ENCODE measurements around the gene SCIN.
"Not testable (repeated sequence)": the region's sequence is repeated elsewhere in the genome, so short reads cannot be mapped to it uniquely, and the experiment has no call there.

SCIN gene

GRCh38 chr7:12690041-12690878 lies 119.7 kb downstream of the SCIN start:
- no peak for DNase-seq

- not testable (repeated sequence) for DNase-seq
Observed at GRCh38 chr7:12691388-12691787, 120.9 kb downstream of the SCIN start.

GRCh38 chr7:12692035-12692434 lies 121.5 kb downstream of the SCIN start:
- no peak for DNase-seq

DNA sequence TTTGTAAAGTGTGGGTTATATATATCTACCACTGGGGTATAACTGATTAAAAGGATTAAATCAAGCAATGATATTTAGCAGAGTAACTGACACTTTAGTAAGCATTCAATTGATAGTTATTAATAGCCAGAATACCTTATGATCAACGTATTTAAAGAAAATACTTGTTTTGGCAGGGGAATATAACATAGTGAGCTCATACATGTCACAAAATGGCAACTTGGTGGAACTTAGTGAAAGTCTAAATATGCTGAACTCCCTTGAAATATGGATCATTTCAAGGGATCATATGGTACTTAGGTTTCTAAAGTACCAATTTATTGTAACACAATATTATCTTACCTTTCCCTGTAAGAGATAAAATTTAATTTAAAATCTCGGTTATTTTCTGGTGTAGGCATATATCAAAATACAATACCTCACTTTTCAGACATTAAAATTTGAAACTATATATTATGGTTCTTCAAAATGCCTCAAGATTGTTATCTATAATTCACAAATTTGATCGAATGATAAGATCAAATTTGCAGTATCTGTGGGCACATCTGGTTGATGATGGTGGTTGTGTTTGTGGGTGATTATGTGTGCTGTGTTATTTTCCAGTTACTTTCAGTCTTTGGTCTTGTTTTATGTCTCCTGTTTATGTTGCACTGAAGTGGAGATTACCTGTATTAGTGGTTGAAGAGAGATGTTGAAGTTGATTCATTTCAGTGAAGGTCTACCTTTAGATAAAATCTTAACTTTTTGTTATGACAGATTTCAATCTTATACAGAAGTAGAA lies 122.1 kb downstream of the SCIN start:
- DNase-seq = no peak

DNA sequence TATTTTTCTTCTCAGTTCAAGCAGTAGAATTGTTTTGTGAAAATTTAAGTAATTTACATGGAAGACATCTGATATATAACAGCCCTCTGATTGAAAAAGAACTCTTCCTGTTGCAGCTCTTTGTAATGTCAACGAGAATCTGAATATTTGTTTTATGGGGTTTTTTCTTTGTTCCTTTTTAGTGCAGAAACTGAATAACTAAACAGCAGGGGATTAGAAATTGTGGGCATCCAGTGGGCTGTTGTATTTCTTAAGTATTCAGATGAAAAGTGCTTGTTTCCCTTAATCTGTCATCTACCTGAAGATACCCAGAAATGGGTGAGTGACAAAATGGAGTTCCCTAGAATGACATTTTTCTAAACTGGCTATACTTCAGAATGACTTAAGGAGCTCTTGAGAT lies 124.3 kb downstream of the SCIN start:
- no peak for DNase-seq

GRCh38 chr7:12695965-12696364 lies 125.4 kb downstream of the SCIN start:
- no peak for DNase-seq

DNA sequence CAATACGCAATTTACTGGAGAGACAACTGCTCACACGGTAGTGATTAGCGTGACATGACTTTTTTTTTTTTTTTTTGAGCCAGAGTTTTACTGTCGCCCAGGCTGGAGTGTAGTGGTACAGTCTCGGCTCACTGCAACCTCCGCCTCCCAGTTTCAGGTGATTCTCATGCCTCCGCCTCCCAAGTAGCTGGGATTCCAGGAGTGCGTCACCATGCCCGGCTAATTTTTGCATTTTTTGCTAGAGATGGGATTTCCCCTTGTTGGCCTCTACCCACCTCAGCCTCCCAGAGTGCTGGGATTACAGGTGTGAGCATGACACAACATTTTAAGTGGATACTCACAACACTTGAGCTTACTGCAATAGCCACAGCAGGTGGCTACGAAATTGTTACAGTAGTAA lies 128.8 kb downstream of the SCIN start:
- no peak for DNase-seq

DNA sequence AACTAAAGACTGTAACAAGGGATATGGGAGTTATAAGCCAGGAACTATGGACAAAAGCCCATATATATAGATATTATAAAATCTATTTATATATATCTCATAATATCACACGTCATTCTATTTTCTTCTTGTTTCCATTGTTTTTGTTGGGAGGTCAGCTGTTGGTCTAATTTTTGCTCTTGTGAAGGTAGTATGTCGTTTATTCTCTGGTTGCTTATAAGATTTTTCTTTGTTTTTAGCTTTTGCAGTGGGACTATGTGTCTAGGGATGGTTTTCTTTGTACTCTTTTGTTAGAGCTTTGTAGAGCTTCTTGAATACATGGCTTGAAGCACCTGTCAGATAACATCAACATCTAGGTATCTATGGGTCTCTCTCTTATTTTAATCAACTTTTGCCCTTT lies 130.9 kb downstream of the SCIN start:
- no peak for DNase-seq

DNA sequence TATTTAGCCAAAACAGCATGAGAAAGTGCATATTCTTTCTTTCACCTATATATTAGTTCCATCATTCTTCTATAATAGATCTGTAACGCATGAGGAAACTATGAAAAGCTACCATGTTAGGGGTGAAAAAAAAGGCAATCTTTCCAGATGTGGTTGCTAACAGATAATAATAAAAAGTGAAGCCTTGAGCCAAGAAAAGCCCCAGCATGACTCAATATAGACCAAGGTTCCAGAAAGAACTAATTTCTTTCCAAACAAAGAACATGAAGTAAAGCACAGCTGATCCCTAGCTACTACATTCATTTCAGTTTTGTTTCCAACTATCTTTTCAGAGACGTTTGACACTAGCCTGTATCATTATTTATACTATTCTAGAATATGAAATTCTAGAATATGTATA lies 133.4 kb downstream of the SCIN start:
- DNase-seq = no peak

DNA sequence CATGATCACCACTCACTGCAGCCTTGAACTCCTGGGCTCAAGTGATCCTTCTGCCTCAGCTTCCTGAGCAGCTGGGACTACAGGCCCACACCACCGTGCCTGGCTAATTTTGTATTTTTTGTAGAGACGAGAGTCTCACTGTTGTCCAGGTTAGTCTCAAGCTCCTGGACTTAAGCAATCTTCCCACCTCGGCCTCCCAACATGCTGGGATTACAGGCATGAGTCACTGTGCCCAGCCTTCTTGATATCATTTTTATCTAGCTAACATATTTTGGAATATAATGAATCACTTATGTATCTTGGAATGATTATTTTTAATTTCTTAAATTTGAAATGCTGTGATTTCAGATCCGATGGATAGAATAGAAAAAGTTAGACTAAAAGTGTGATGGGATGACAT lies 135.4 kb downstream of the SCIN start:
- no peak for DNase-seq

- DNase-seq = no peak
Observed at GRCh38 chr7:12706900-12707536, 136.5 kb downstream of the SCIN start.

- DNase-seq = no peak
Observed at GRCh38 chr7:12708314-12708713, 137.8 kb downstream of the SCIN start.

Measured in activated T-cell treated with anti-CD3 and anti-CD28 coated beads, Interleukin-2, amount 50 U/mL, for 48 hours (primary cell).